Fibroblast of pulmonary artery (primary cell): ENCODE measurements around the gene SMIM13.

Source experiments
- DNase-seq: peaks from one replicate; pipeline ENCODE4 v3.0.0-alpha.2; 2010; ENCODE audit warnings: low read depth
- H3K4me3 ChIP-seq: replicated peaks from 2 replicates; pipeline ENCODE4 v1.5.1; 2011; ENCODE audit warnings: low read depth, mild to moderate bottlenecking, control low read depth, low read length, moderate library complexity
- TF ChIP-seq, protein P1 (sequence below): IDR thresholded peaks from 2 replicates; pipeline ENCODE4 v1.5.1; 2011; ENCODE audit warnings: mild to moderate bottlenecking, control low read depth, low read length, inconsistent platforms; ENCODE audit errors: missing control alignments

The SMIM13 gene

DNA sequence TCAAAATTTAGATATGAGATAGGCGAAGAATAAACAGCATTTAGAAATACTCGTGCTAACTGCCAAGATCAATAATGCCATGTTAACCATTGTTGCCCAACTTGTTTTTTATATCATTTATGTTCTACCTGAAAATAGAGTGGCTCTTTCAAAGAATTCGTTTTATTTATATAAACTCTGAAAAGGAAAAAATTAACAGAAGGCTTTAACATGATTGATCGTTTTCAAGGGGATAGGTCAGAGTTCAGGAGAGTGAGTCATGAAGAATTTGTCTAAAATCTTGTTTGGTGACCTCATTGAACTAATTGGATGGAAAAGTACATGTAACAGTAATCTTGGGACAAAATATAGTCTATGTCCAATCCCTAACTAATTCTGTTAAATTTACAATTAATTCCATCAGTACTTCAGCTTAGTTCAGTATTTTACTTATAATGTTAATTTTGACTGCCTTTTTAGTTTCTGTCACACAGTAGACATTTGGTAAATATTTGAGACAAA lies 38.5 kb upstream of the SMIM13 start:
- no peak overlapping the region for H3K4me3 ChIP-seq
- TF ChIP-seq, protein P1, sequence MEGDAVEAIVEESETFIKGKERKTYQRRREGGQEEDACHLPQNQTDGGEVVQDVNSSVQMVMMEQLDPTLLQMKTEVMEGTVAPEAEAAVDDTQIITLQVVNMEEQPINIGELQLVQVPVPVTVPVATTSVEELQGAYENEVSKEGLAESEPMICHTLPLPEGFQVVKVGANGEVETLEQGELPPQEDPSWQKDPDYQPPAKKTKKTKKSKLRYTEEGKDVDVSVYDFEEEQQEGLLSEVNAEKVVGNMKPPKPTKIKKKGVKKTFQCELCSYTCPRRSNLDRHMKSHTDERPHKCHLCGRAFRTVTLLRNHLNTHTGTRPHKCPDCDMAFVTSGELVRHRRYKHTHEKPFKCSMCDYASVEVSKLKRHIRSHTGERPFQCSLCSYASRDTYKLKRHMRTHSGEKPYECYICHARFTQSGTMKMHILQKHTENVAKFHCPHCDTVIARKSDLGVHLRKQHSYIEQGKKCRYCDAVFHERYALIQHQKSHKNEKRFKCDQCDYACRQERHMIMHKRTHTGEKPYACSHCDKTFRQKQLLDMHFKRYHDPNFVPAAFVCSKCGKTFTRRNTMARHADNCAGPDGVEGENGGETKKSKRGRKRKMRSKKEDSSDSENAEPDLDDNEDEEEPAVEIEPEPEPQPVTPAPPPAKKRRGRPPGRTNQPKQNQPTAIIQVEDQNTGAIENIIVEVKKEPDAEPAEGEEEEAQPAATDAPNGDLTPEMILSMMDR: no peak
- DNase-seq: no peak

DNA sequence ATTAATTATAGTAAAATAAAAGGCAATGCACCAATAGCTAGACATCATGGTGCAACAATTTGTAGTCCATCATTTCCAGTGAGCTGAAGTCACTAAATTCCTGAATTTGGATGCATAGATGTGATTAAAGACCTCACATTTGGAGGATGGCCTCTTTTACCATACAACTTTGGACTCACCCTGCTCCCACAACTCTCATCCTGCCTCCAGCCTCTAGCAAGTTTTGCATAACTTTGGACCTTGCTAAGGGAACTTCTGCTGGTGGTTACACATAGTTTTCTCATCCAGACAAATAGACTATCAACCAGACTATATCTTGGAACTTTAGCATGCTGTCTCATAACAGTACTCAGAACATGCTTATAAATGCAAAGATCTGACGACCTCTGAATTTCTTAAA lies 36.8 kb upstream of the SMIM13 start:
- H3K4me3 ChIP-seq: no peak overlapping the region
- no peak for DNase-seq
- TF ChIP-seq, protein P1: no peak

DNA sequence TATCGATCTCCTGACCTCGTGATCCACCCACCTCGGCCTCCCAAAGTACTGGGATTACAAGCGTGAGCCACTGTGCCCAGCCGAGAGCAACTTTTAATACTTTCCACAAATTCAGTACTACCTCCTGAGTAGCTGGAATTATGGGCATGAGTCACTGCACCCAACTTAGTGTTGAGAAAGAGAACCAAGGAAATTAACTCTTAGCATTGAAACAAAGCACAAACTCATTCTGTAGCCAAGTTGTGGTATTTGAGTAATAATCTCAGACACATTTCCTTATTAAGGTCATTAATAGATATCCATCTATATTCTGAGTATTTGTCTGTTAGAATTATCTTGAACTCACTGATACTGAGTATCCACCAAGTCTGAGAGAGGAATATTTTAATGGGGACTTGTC lies 35.2 kb upstream of the SMIM13 start:
- no peak for DNase-seq
- no peak overlapping the region for H3K4me3 ChIP-seq
- TF ChIP-seq, protein P1: no peak

DNA sequence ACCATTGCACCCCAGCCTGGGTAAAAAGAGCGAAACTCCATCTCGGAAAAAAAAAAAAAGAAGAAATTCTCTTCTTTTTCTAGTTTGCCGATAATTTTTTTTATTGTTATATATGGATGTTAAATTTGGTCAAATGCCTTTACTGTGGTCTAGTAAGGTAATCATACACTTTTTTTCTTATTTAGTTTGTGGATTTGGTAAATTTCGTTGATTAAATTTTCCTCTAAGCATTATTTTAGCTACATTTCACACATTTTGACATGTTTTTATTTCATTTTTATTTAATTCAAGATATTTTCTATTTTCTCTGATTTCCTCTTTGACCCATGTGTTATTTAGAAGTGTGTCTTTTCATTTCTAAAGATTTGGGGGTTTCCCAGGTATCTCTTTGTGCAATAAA lies 31.6 kb upstream of the SMIM13 start:
- no peak overlapping the region for H3K4me3 ChIP-seq
- TF ChIP-seq, protein P1: no peak
- DNase-seq: no peak

DNA sequence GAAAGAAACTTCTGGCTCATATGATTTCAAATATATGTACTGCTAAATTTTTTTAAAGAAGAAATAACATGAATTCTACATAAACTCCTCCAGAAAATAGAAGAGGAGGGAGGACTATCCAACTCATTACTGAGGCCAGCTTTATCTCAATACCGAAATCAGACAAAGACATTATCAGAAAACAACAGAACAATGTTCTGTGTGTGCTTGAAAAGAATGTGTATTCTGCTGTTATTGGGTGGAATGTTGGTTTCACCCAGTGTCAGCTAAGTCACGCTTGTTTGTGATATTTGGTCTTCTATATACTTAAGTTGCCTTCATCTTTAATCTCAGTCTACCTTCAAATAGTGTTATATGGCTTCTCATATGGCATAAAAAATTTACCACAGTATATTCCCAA lies 30.9 kb upstream of the SMIM13 start:
- TF ChIP-seq, protein P1: no peak
- no peak for DNase-seq

DNA sequence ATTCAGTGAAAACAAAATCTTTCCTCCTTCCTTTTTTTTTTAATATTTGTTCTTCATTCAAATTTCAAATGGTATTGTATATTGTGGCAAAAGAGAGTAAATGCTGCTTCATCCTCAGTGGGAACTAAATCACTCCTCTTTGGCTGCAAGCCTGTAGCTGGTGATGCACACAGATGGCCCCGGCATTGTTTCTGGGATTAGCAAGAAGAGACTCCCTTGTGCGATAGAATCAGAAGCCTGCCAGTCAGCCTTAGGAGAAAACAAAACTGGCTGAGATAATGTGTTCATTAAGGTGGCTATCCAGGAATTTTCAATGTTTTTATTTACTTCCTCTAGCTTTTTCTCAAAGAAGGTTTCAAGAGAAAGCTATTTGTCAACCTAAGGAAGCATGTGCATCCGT lies 28.8 kb upstream of the SMIM13 start:
- TF ChIP-seq, protein P1: no peak
- H3K4me3 ChIP-seq: no peak overlapping the region
- DNase-seq: no peak

More for the DNA sequence above, 30.9 kb upstream of the SMIM13 start:
- H3K4me3 ChIP-seq: no peak overlapping the region

DNA sequence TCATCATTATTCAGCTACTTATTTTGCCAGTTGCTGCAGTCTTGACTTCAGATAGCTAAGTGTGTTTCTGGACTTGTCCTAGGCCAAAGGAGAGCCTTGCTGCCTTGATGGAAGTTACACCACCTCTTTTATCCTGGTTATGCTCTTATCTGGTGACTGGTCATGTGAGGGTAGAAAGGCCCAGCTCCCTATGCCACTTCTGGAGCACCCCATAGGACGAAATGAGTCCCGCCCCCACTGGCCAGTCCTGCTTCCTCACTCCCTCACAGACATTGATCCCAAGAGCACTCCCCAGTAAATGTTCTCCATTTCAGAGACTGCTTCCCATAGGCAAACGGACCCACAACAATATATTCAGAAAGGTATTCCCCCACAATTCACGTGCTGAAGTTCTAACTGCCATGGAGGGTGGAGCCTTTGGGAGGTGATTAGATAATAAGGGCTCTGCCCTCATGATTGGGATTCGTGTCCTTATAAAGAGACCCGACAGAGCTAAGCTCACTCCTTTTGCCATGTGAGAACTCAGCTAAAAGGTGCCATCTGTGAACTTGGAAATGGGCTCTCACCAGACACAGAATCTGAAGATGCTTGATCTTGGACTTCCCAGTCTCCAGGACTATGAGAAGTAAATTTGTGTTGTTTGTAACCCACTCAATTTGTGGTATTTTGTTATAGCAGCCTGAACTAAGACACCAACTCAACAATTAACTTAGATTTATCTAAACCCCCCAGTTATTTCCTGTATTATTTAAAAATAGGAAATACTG lies 28.0 kb upstream of the SMIM13 start:
- TF ChIP-seq, protein P1: no peak
- DNase-seq: no peak
- no peak overlapping the region for H3K4me3 ChIP-seq
